ENCODE measurements around the gene UBA1. TPM values are rescaled to one million over a fixed set of nuclear protein-coding genes. Genes with fewer than 3 reads are reported as not detected.

UBA1 gene
- total RNA-seq, 1 donor from 2014 or later, result 244 TPM

- Histone ChIP-seq H3K4me2 (ENCODE audit: low read length) (no peak overlapping the region), H3K9ac (ENCODE audit: low read length) (no peak overlapping the region), H3K27ac (ENCODE audit: low read depth, low read length) (no peak overlapping the region), H3K36me3 (ENCODE audit: insufficient read depth, low read length) (peaks cover 12% of the 10 kb centered on the region), H3K9me3 (ENCODE audit: insufficient read depth, low read depth, low read length) (no peaks in the 10 kb centered on the region), H3K27me3 (ENCODE audit: insufficient read depth, low read length) (no peaks in the 10 kb centered on the region), H4K20me1 (ENCODE audit: insufficient read depth, low read length) (peaks cover 18% of the 10 kb centered on the region), H2AFZ (ENCODE audit: low read depth, low read length) (no peak overlapping the region), H3K4me1 (ENCODE audit: insufficient read depth, low read length) (no peaks in the 10 kb centered on the region), H3K4me3 (ENCODE audit: insufficient read depth, low read depth, low read length) (no peak overlapping the region), H3K79me2 (ENCODE audit: insufficient read depth, low read length) (peaks cover 35% of the 10 kb centered on the region)
- TF ChIP-seq EZH2 (IDR thresholded peaks at IDR 0.05; ENCODE audit: insufficient read depth, low read length) (no peak), CTCF (IDR thresholded peaks at IDR 0.05; ENCODE audit: insufficient read depth, low read depth, low read length) (no peak)
- Mint-ChIP-seq H3K36me3 (ENCODE audit: low read depth, unreplicated experiment) (peaks cover 18% of the 10 kb centered on the region), H3K9me3 (ENCODE audit: unreplicated experiment) (no peaks in the 10 kb centered on the region), H3K4me1 (ENCODE audit: low read depth, unreplicated experiment) (peaks cover 2% of the 10 kb centered on the region), H3K27ac (ENCODE audit: unreplicated experiment) (no peak overlapping the region), H3K4me3 (ENCODE audit: unreplicated experiment) (no peak overlapping the region), H3K27me3 (ENCODE audit: low read depth, unreplicated experiment) (no peaks in the 10 kb centered on the region)
- FAIRE-seq, result peak; percentile 86
- no peak for DNase-seq (ENCODE audit: low read depth)
Observed at GRCh38 chrX:47241201-47242011, 47.8 kb downstream of the UBA1 start.

- H3K4me3 ChIP-seq (ENCODE audit: insufficient read depth, low read depth, low read length), result no peak overlapping the region
- FAIRE-seq (no peak), DNase-seq (ENCODE audit: low read depth) (no peak)
- H4K20me1 ChIP-seq (ENCODE audit: insufficient read depth, low read length), result peaks cover 11% of the 10 kb centered on the region
- Mint-ChIP-seq H3K27me3 (ENCODE audit: low read depth, unreplicated experiment) (no peaks in the 10 kb centered on the region), H3K9me3 (ENCODE audit: unreplicated experiment) (no peaks in the 10 kb centered on the region), H3K4me1 (ENCODE audit: low read depth, unreplicated experiment) (peaks cover 2% of the 10 kb centered on the region), H3K4me3 (ENCODE audit: unreplicated experiment) (no peak overlapping the region), H3K36me3 (ENCODE audit: low read depth, unreplicated experiment) (peaks cover 18% of the 10 kb centered on the region), H3K27ac (ENCODE audit: unreplicated experiment) (no peak overlapping the region)
- peaks cover 12% of the 10 kb centered on the region for H3K36me3 ChIP-seq (ENCODE audit: insufficient read depth, low read length)
- H3K9ac ChIP-seq (ENCODE audit: low read length), result no peak overlapping the region
- H3K4me1 ChIP-seq (ENCODE audit: insufficient read depth, low read length), result peaks cover under 1% of the 10 kb centered on the region
- TF ChIP-seq CTCF (IDR thresholded peaks at IDR 0.05; ENCODE audit: insufficient read depth, low read depth, low read length) (no peak), EZH2 (IDR thresholded peaks at IDR 0.05; ENCODE audit: insufficient read depth, low read length) (no peak)
- peaks cover 26% of the 10 kb centered on the region for H3K79me2 ChIP-seq (ENCODE audit: insufficient read depth, low read length)
- no peaks in the 10 kb centered on the region for H3K9me3 ChIP-seq (ENCODE audit: insufficient read depth, low read depth, low read length)
- no peaks in the 10 kb centered on the region for H3K27me3 ChIP-seq (ENCODE audit: insufficient read depth, low read length)
- no peak overlapping the region for H3K4me2 ChIP-seq (ENCODE audit: low read length)
- H2AFZ ChIP-seq (ENCODE audit: low read depth, low read length), result no peak overlapping the region
- H3K27ac ChIP-seq (ENCODE audit: low read depth, low read length), result no peak overlapping the region
Observed at GRCh38 chrX:47242321-47242720, 48.7 kb downstream of the UBA1 start.

GRCh38 chrX:47243351-47243750 is 49.7 kb downstream of the UBA1 start:
- DNase-seq (ENCODE audit: low read depth), result no peak
- Histone ChIP-seq H3K36me3 (ENCODE audit: insufficient read depth, low read length) (peaks cover 12% of the 10 kb centered on the region), H2AFZ (ENCODE audit: low read depth, low read length) (no peak overlapping the region), H3K27ac (ENCODE audit: low read depth, low read length) (no peak overlapping the region), H3K4me2 (ENCODE audit: low read length) (no peak overlapping the region), H3K9me3 (ENCODE audit: insufficient read depth, low read depth, low read length) (no peaks in the 10 kb centered on the region), H4K20me1 (ENCODE audit: insufficient read depth, low read length) (peaks cover 11% of the 10 kb centered on the region), H3K4me1 (ENCODE audit: insufficient read depth, low read length) (peaks cover 4% of the 10 kb centered on the region), H3K79me2 (ENCODE audit: insufficient read depth, low read length) (peaks cover 17% of the 10 kb centered on the region), H3K27me3 (ENCODE audit: insufficient read depth, low read length) (no peaks in the 10 kb centered on the region), H3K9ac (ENCODE audit: low read length) (no peak overlapping the region), H3K4me3 (ENCODE audit: insufficient read depth, low read depth, low read length) (no peak overlapping the region)
- TF ChIP-seq CTCF (IDR thresholded peaks at IDR 0.05; ENCODE audit: insufficient read depth, low read depth, low read length) (no peak), EZH2 (IDR thresholded peaks at IDR 0.05; ENCODE audit: insufficient read depth, low read length) (no peak)
- H3K4me3 Mint-ChIP-seq (ENCODE audit: unreplicated experiment), result no peak overlapping the region
- no peak overlapping the region for H3K27ac Mint-ChIP-seq (ENCODE audit: unreplicated experiment)
- no peaks in the 10 kb centered on the region for H3K9me3 Mint-ChIP-seq (ENCODE audit: unreplicated experiment)
- peaks cover 2% of the 10 kb centered on the region for H3K4me1 Mint-ChIP-seq (ENCODE audit: low read depth, unreplicated experiment)
- no peak for FAIRE-seq
- H3K36me3 Mint-ChIP-seq (ENCODE audit: low read depth, unreplicated experiment), result peaks cover 18% of the 10 kb centered on the region
- H3K27me3 Mint-ChIP-seq (ENCODE audit: low read depth, unreplicated experiment), result no peaks in the 10 kb centered on the region
